PC-3 (cell line): ENCODE results near the gene SLC5A10.

Experiments used
- EZH2 ChIP-seq: fragments of 300-600 bp; sonication (generic); IDR thresholded peaks from one replicate; pipeline ENCODE4 v1.6.1; 2017; ENCODE audit warnings: antibody characterized with exemption, mild to moderate bottlenecking, low read length; ENCODE audit not compliant: unreplicated experiment
- EZH2phosphoT487 ChIP-seq: fragments of 300-600 bp; sonication (generic); IDR thresholded peaks from 2 replicates; pipeline ENCODE4 v1.6.1; 2018; ENCODE audit warnings: mild to moderate bottlenecking, antibody characterized with exemption, low read length, borderline replicate concordance
- TF ChIP-seq, protein P1 (sequence below): fragments of 300-600 bp; sonication (generic); conservative IDR thresholded peaks from 2 replicates; pipeline ENCODE4 v1.5.1; 2017; ENCODE audit warnings: antibody characterized with exemption, low read depth, mild to moderate bottlenecking, low read length

DNA sequence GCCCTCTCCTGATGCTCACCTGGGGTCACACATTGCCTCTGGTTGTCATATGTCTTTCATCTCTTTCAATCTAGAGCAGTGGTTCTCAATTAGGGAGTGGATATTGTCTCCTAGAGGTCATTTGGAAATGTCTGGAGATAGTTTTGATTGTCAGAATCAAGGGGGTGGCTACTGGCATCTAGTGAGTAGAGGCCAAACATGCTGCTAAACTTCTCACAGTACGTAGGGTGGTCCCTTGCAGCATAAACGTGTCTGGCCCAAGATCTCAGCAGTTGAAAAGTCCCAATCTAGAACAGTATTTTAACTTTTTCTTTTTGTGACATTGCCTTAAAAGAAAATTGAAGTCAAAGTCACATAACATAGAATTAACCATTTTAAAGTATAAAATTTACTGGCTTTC lies 30.5 kb upstream of the SLC5A10 start:
- TF ChIP-seq, protein P1, sequence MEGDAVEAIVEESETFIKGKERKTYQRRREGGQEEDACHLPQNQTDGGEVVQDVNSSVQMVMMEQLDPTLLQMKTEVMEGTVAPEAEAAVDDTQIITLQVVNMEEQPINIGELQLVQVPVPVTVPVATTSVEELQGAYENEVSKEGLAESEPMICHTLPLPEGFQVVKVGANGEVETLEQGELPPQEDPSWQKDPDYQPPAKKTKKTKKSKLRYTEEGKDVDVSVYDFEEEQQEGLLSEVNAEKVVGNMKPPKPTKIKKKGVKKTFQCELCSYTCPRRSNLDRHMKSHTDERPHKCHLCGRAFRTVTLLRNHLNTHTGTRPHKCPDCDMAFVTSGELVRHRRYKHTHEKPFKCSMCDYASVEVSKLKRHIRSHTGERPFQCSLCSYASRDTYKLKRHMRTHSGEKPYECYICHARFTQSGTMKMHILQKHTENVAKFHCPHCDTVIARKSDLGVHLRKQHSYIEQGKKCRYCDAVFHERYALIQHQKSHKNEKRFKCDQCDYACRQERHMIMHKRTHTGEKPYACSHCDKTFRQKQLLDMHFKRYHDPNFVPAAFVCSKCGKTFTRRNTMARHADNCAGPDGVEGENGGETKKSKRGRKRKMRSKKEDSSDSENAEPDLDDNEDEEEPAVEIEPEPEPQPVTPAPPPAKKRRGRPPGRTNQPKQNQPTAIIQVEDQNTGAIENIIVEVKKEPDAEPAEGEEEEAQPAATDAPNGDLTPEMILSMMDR: no peak
- TF ChIP-seq EZH2 (no peak), EZH2phosphoT487 (no peak)
